DOHH2 (cell line): ENCODE data around the gene FBXW9.

Source experiments
- H3F3A ChIP-seq: fragments of 200-600 bp; sonication (generic), shearing (Covaris generic); 2 replicates; pipeline ENCODE4 v1.6.0; 2016; ENCODE audit warnings: antibody characterized with exemption, mild to moderate bottlenecking; ENCODE audit not compliant: control insufficient read depth, insufficient read depth
- H3K27ac ChIP-seq: fragments of 200-600 bp; sonication (generic); 2 replicates; pipeline ENCODE4 v1.5.1; 2014; ENCODE audit warnings: low read depth, mild to moderate bottlenecking, low read length, moderate library complexity
- H3K27me3 ChIP-seq: fragments of 200-600 bp; sonication (generic); 2 replicates; pipeline ENCODE4 v1.6.1; 2014; ENCODE audit warnings: mild to moderate bottlenecking, low read length, mixed read lengths; ENCODE audit not compliant: control insufficient read depth
- H3K36me3 ChIP-seq: fragments of 200-600 bp; sonication (generic); 2 replicates; pipeline ENCODE4 v1.6.1; 2014; ENCODE audit warnings: mild to moderate bottlenecking, low read length, moderate library complexity, mixed read lengths; ENCODE audit not compliant: control insufficient read depth
- H3K4me1 ChIP-seq: fragments of 200-600 bp; sonication (generic); 2 replicates; pipeline ENCODE4 v1.6.1; 2014; ENCODE audit warnings: mild to moderate bottlenecking, low read length, mixed read lengths; ENCODE audit not compliant: control insufficient read depth
- H3K4me2 ChIP-seq: fragments of 200-600 bp; sonication (generic); 2 replicates; pipeline ENCODE4 v1.6.0; 2014; ENCODE audit warnings: mild to moderate bottlenecking, low read length, moderate library complexity
- H3K4me3 ChIP-seq: fragments of 200-600 bp; sonication (generic); 2 replicates; pipeline ENCODE4 v1.5.1; 2014; ENCODE audit warnings: mild to moderate bottlenecking, low read length, mixed read lengths
- H3K79me2 ChIP-seq: fragments of 200-600 bp; sonication (generic); 2 replicates; pipeline ENCODE4 v1.6.1; 2014; ENCODE audit warnings: mild to moderate bottlenecking, low read length, mixed read lengths; ENCODE audit not compliant: control insufficient read depth
- H3K9me2 ChIP-seq: fragments of 200-600 bp; sonication (generic); replicated peaks from 2 replicates; pipeline ENCODE4 v1.6.1; 2014; ENCODE audit warnings: mild to moderate bottlenecking, low read length, mixed read lengths; ENCODE audit not compliant: control insufficient read depth
- H3K9me3 ChIP-seq: fragments of 200-600 bp; sonication (generic); 2 replicates; pipeline ENCODE4 v1.6.1; 2014; ENCODE audit warnings: antibody characterized with exemption, low read length, mixed read lengths; ENCODE audit not compliant: control insufficient read depth, insufficient read depth
- H4K20me1 ChIP-seq: fragments of 200-600 bp; sonication (generic); 2 replicates; pipeline ENCODE4 v1.6.0; 2014; ENCODE audit warnings: low read depth, mild to moderate bottlenecking, antibody characterized with exemption, low read length, moderate library complexity; ENCODE audit not compliant: control insufficient read depth, insufficient read depth
- CTCF ChIP-seq: fragments of 200-600 bp; sonication (generic); IDR thresholded peaks from one replicate; pipeline ENCODE4 v1.5.1; 2014; ENCODE audit warnings: antibody characterized with exemption, mild to moderate bottlenecking, low read depth, low read length; ENCODE audit not compliant: poor library complexity, severe bottlenecking
- EZH2phosphoT487 ChIP-seq: fragments of 200-600 bp; sonication (generic); IDR thresholded peaks from 2 replicates; pipeline ENCODE4 v1.6.1; 2017; ENCODE audit warnings: borderline replicate concordance, mild to moderate bottlenecking, antibody characterized with exemption, low read length, moderate library complexity, mixed read lengths

The FBXW9 gene

DNA sequence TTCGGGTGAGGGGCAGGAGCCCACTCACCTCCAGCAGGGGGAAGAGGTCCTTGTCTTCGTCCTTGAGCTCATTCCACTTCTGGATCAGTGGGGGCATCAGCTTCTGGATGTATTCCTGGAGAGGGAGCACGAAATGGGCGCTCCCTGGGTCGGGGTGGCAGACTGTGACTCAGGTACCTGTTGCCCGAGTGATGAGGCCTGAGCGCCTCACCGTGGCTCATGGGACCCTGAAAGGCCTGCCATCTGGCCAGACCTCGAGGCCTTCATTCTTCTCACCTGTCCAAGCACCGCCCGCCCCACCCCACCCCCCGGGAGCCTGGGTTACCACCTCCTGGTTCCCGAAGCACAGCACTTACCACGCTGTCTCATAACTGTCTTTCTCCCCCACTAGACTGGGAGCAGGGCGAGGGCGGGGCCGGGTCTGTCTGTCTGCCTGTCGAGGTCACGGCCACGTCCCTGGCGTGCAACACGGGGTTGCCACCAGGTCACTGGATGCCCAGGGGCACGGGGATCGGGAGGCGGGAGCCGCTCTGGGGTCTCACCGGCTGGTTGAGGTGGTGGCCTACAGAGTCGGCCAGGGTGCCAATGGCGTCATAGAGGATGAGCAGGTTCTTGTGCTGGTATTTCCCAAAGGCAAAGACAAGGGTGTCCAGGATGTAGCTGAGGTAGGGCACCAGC is 9.4 kb upstream of the FBXW9 start:
- Histone ChIP-seq H3K27ac (no peak overlapping the region), H4K20me1 (peaks cover 5% of the 10 kb centered on the region; the same call in 1 of the 2 replicates), H3K36me3 (peaks cover 91% of the 10 kb centered on the region)

GRCh38 chr19:12705169-12705568 is 8.7 kb upstream of the FBXW9 start:
- Histone ChIP-seq H4K20me1 (peaks cover 5% of the 10 kb centered on the region; the same call in 1 of the 2 replicates), H3K36me3 (peaks cover 89% of the 10 kb centered on the region)
- TF ChIP-seq CTCF: no peak

More for the DNA sequence above, 9.4 kb upstream of the FBXW9 start:
- Histone ChIP-seq H3K9me2 (no peaks in the 10 kb centered on the region), H3K4me2 (no peak overlapping the region), H3K4me3 (no peak overlapping the region), H3F3A (peaks cover 2% of the 10 kb centered on the region; the same call in 1 of the 2 replicates), H3K4me1 (peaks cover 12% of the 10 kb centered on the region), H3K79me2 (peaks cover 8% of the 10 kb centered on the region), H3K9me3 (no peaks in the 10 kb centered on the region), H3K27me3 (no peaks in the 10 kb centered on the region)
- TF ChIP-seq CTCF: no peak
- TF ChIP-seq EZH2phosphoT487: no peak

GRCh38 chr19:12703046-12703445 is 6.6 kb upstream of the FBXW9 start:
- Histone ChIP-seq H3K79me2 (peaks cover 5% of the 10 kb centered on the region), H3K27ac (no peak overlapping the region), H4K20me1 (peaks cover 5% of the 10 kb centered on the region; the same call in 1 of the 2 replicates), H3K4me1 (peaks cover 19% of the 10 kb centered on the region), H3K4me3 (no peak overlapping the region), H3K4me2 (0 out of 2 replicates have a peak overlapping the region, but pooled peaks have one; percentile 8), H3F3A (peaks cover 15% of the 10 kb centered on the region), H3K27me3 (no peaks in the 10 kb centered on the region), H3K9me2 (no peaks in the 10 kb centered on the region), H3K36me3 (peaks cover 81% of the 10 kb centered on the region), H3K9me3 (no peaks in the 10 kb centered on the region)
- no peak for TF ChIP-seq CTCF
- no peak for TF ChIP-seq EZH2phosphoT487

More at GRCh38 chr19:12705169-12705568, 8.7 kb upstream of the FBXW9 start:
- no peaks in the 10 kb centered on the region for H3K9me2 ChIP-seq
- H3K79me2 ChIP-seq: peaks cover 7% of the 10 kb centered on the region
- no peaks in the 10 kb centered on the region for H3K27me3 ChIP-seq
- no peak overlapping the region for H3K27ac ChIP-seq
- H3F3A ChIP-seq: peaks cover 2% of the 10 kb centered on the region; the same call in 1 of the 2 replicates
- H3K4me3 ChIP-seq: no peak overlapping the region
- H3K4me1 ChIP-seq: peaks cover 12% of the 10 kb centered on the region
- no peak overlapping the region for H3K4me2 ChIP-seq
- no peaks in the 10 kb centered on the region for H3K9me3 ChIP-seq
